ENCODE measurements around the gene CFAP299. TPM values are rescaled to one million over a fixed set of nuclear protein-coding genes. Genes with fewer than 3 reads are reported as not detected.

Gene CFAP299
- total and polyA plus RNA-seq, 3 experiments from 2014 or later: not detected

- Histone ChIP-seq H3K36me3 (ENCODE audit: insufficient read depth, low read length) (no peaks in the 10 kb centered on the region), H3K4me3 (ENCODE audit: low read length) (no peak overlapping the region), H3K9me3 (ENCODE audit: low read length) (no peaks in the 10 kb centered on the region), H3K27me3 (ENCODE audit: insufficient read depth, low read length, poor library complexity, severe bottlenecking) (no peaks in the 10 kb centered on the region), H3K27ac (ENCODE audit: low read depth, low read length) (no peak overlapping the region), H3K4me1 (ENCODE audit: insufficient read depth, low read length) (no peaks in the 10 kb centered on the region)
- Mint-ChIP-seq H3K27ac (no peak overlapping the region), H3K9me3 (peaks cover 0 to 4% (median 0%) of the 10 kb centered on the region in 5 donors), H3K4me1 (peaks cover 0 to 15% (median 3%) of the 10 kb centered on the region in 3 donors), H3K36me3 (no peaks in the 10 kb centered on the region), H3K27me3 (no peaks in the 10 kb centered on the region), H3K4me3 (no peak overlapping the region)
- POLR2A ChIA-PET: no interaction called here
- DNase-seq: no peak
- CTCF ChIA-PET: no interaction called here
Measured at GRCh38 chr4:80608281-80608980, 272.9 kb downstream of the CFAP299 start.

GRCh38 chr4:80610199-80610598 lies 274.7 kb downstream of the CFAP299 start:
- no peaks in the 10 kb centered on the region for H3K27me3 ChIP-seq (ENCODE audit: insufficient read depth, low read length, poor library complexity, severe bottlenecking)
- no peak overlapping the region for H3K4me3 Mint-ChIP-seq
- ChIA-PET CTCF (no interaction called here), POLR2A (no interaction called here)
- H3K36me3 ChIP-seq (ENCODE audit: insufficient read depth, low read length): no peaks in the 10 kb centered on the region
- H3K36me3 Mint-ChIP-seq: no peaks in the 10 kb centered on the region
- H3K27me3 Mint-ChIP-seq: peaks cover 0 to 2% of the 10 kb centered on the region in 2 donors
- peaks cover 0 to 4% (median 0%) of the 10 kb centered on the region in 5 donors for H3K9me3 Mint-ChIP-seq
- no peaks in the 10 kb centered on the region for H3K4me1 ChIP-seq (ENCODE audit: insufficient read depth, low read length)
- no peak overlapping the region for H3K27ac Mint-ChIP-seq
- H3K27ac ChIP-seq (ENCODE audit: low read depth, low read length): no peak overlapping the region
- DNase-seq: no peak
- peaks cover 0 to 15% (median 3%) of the 10 kb centered on the region in 3 donors for H3K4me1 Mint-ChIP-seq
- no peak overlapping the region for H3K4me3 ChIP-seq (ENCODE audit: low read length)
- no peaks in the 10 kb centered on the region for H3K9me3 ChIP-seq (ENCODE audit: low read length)

- H3K9me3 ChIP-seq (ENCODE audit: low read length): no peaks in the 10 kb centered on the region
- H3K4me3 ChIP-seq (ENCODE audit: low read length): no peak overlapping the region
- DNase-seq: no peak
- H3K4me1 ChIP-seq (ENCODE audit: insufficient read depth, low read length): no peaks in the 10 kb centered on the region
- no peaks in the 10 kb centered on the region for H3K36me3 ChIP-seq (ENCODE audit: insufficient read depth, low read length)
- ChIA-PET CTCF (no interaction called here), POLR2A (no interaction called here)
- no peaks in the 10 kb centered on the region for H3K36me3 Mint-ChIP-seq
- peak overlapping the region in 1 of 8 donors; percentile 87 for H3K27ac Mint-ChIP-seq
- H3K4me3 Mint-ChIP-seq: no peak overlapping the region
- H3K9me3 Mint-ChIP-seq: peaks cover 0 to 4% (median 0%) of the 10 kb centered on the region in 5 donors
- peaks cover 0 to 2% of the 10 kb centered on the region in 2 donors for H3K27me3 Mint-ChIP-seq
- H3K4me1 Mint-ChIP-seq: peaks cover 0 to 15% (median 3%) of the 10 kb centered on the region in 3 donors
- no peak overlapping the region for H3K27ac ChIP-seq (ENCODE audit: low read depth, low read length)
- no peaks in the 10 kb centered on the region for H3K27me3 ChIP-seq (ENCODE audit: insufficient read depth, low read length, poor library complexity, severe bottlenecking)
Measured at GRCh38 chr4:80610845-80611677, 275.5 kb downstream of the CFAP299 start.

- Mint-ChIP-seq H3K27ac (no peak overlapping the region), H3K27me3 (peaks cover 0 to 2% of the 10 kb centered on the region in 2 donors), H3K9me3 (peaks cover 0 to 3% (median 0%) of the 10 kb centered on the region in 5 donors), H3K4me1 (peaks cover 0 to 15% (median 3%) of the 10 kb centered on the region in 3 donors), H3K36me3 (no peaks in the 10 kb centered on the region), H3K4me3 (no peak overlapping the region)
- no peak for DNase-seq
- H3K27me3 ChIP-seq (ENCODE audit: insufficient read depth, low read length, poor library complexity, severe bottlenecking): no peaks in the 10 kb centered on the region
- H3K4me3 ChIP-seq (ENCODE audit: low read length): no peak overlapping the region
- H3K27ac ChIP-seq (ENCODE audit: low read depth, low read length): no peak overlapping the region
- CTCF ChIA-PET: no interaction called here
- H3K36me3 ChIP-seq (ENCODE audit: insufficient read depth, low read length): no peaks in the 10 kb centered on the region
- H3K4me1 ChIP-seq (ENCODE audit: insufficient read depth, low read length): no peaks in the 10 kb centered on the region
- H3K9me3 ChIP-seq (ENCODE audit: low read length): no peaks in the 10 kb centered on the region
- POLR2A ChIA-PET: no interaction called here
Measured at GRCh38 chr4:80611678-80611979, 276.1 kb downstream of the CFAP299 start.

GRCh38 chr4:80613470-80613869 lies 277.9 kb downstream of the CFAP299 start:
- Histone ChIP-seq H3K36me3 (ENCODE audit: insufficient read depth, low read length) (no peaks in the 10 kb centered on the region), H3K9me3 (ENCODE audit: low read length) (no peaks in the 10 kb centered on the region), H3K27me3 (ENCODE audit: insufficient read depth, low read length, poor library complexity, severe bottlenecking) (no peaks in the 10 kb centered on the region), H3K4me3 (ENCODE audit: low read length) (no peak overlapping the region), H3K27ac (ENCODE audit: low read depth, low read length) (no peak overlapping the region), H3K4me1 (ENCODE audit: insufficient read depth, low read length) (no peaks in the 10 kb centered on the region)
- H3K27ac Mint-ChIP-seq: no peak overlapping the region
- POLR2A ChIA-PET: no interaction called here
- H3K27me3 Mint-ChIP-seq: peaks cover 2 to 4% of the 10 kb centered on the region in 2 donors
- no peaks in the 10 kb centered on the region for H3K36me3 Mint-ChIP-seq
- peaks cover 0 to 15% (median 3%) of the 10 kb centered on the region in 3 donors for H3K4me1 Mint-ChIP-seq
- H3K4me3 Mint-ChIP-seq: no peak overlapping the region
- CTCF ChIA-PET: interaction anchor here (1.7 kb wide), 1 partner anchor 20 kb away, joined by 3 read pairs; no protein-coding TSS in a partner anchor
- no peaks in the 10 kb centered on the region for H3K9me3 Mint-ChIP-seq
- DNase-seq: no peak

- Histone ChIP-seq H3K27me3 (ENCODE audit: insufficient read depth, low read length, poor library complexity, severe bottlenecking) (no peaks in the 10 kb centered on the region), H3K9me3 (ENCODE audit: low read length) (no peaks in the 10 kb centered on the region), H3K27ac (ENCODE audit: low read depth, low read length) (no peak overlapping the region), H3K36me3 (ENCODE audit: insufficient read depth, low read length) (no peaks in the 10 kb centered on the region), H3K4me3 (ENCODE audit: low read length) (no peak overlapping the region), H3K4me1 (ENCODE audit: insufficient read depth, low read length) (no peaks in the 10 kb centered on the region)
- Mint-ChIP-seq H3K27ac (no peak overlapping the region), H3K27me3 (peaks cover 2 to 4% of the 10 kb centered on the region in 2 donors), H3K36me3 (no peaks in the 10 kb centered on the region), H3K4me1 (peaks cover 0 to 15% (median 3%) of the 10 kb centered on the region in 3 donors), H3K9me3 (no peaks in the 10 kb centered on the region), H3K4me3 (no peak overlapping the region)
- POLR2A ChIA-PET: no interaction called here
- DNase-seq: no peak
- CTCF ChIA-PET: interaction anchor here (1.7 kb wide), 1 partner anchor 21 kb away, joined by 3 read pairs; no protein-coding TSS in a partner anchor
Measured at GRCh38 chr4:80614319-80614718, 278.8 kb downstream of the CFAP299 start.

GRCh38 chr4:80615099-80615498 lies 279.6 kb downstream of the CFAP299 start:
- H3K27ac Mint-ChIP-seq: no peak overlapping the region
- H3K36me3 ChIP-seq (ENCODE audit: insufficient read depth, low read length): no peaks in the 10 kb centered on the region
- CTCF ChIA-PET: interaction anchor here (1.7 kb wide), 1 partner anchor 22 kb away, joined by 3 read pairs; no protein-coding TSS in a partner anchor

GRCh38 chr4:80619070-80619674 lies 283.6 kb downstream of the CFAP299 start:
- DNase-seq: no peak
- H3K36me3 Mint-ChIP-seq: peaks cover 2 to 15% (median 3%) of the 10 kb centered on the region in 3 donors
- Histone ChIP-seq H3K9me3 (ENCODE audit: low read length) (peaks cover 10% of the 10 kb centered on the region), H3K36me3 (ENCODE audit: insufficient read depth, low read length) (no peaks in the 10 kb centered on the region), H3K4me1 (ENCODE audit: insufficient read depth, low read length) (no peaks in the 10 kb centered on the region), H3K27ac (ENCODE audit: low read depth, low read length) (no peak overlapping the region), H3K4me3 (ENCODE audit: low read length) (no peak overlapping the region), H3K27me3 (ENCODE audit: insufficient read depth, low read length, poor library complexity, severe bottlenecking) (no peaks in the 10 kb centered on the region)
- peaks cover 3 to 10% of the 10 kb centered on the region in 2 donors for H3K27me3 Mint-ChIP-seq
- H3K4me1 Mint-ChIP-seq: no peaks in the 10 kb centered on the region
- ChIA-PET CTCF (no interaction called here), POLR2A (no interaction called here)
- no peak overlapping the region for H3K27ac Mint-ChIP-seq
- peaks cover 8 to 19% (median 13%) of the 10 kb centered on the region in 5 donors for H3K9me3 Mint-ChIP-seq
- H3K4me3 Mint-ChIP-seq: no peak overlapping the region

More at GRCh38 chr4:80615099-80615498, 279.6 kb downstream of the CFAP299 start:
- Histone ChIP-seq H3K27ac (ENCODE audit: low read depth, low read length) (no peak overlapping the region), H3K4me1 (ENCODE audit: insufficient read depth, low read length) (no peaks in the 10 kb centered on the region), H3K4me3 (ENCODE audit: low read length) (no peak overlapping the region), H3K27me3 (ENCODE audit: insufficient read depth, low read length, poor library complexity, severe bottlenecking) (no peaks in the 10 kb centered on the region), H3K9me3 (ENCODE audit: low read length) (no peaks in the 10 kb centered on the region)
- H3K27me3 Mint-ChIP-seq: peaks cover 2 to 6% of the 10 kb centered on the region in 2 donors
- no peak overlapping the region for H3K4me3 Mint-ChIP-seq
- H3K4me1 Mint-ChIP-seq: peaks cover 0 to 15% (median 3%) of the 10 kb centered on the region in 3 donors
- H3K36me3 Mint-ChIP-seq: no peaks in the 10 kb centered on the region
- no peak for DNase-seq
- POLR2A ChIA-PET: no interaction called here
- H3K9me3 Mint-ChIP-seq: no peaks in the 10 kb centered on the region

All from CD8-positive, alpha-beta memory T cell (primary cell).